Smooth muscle cell (in vitro differentiated cells): ENCODE measurements around the gene PI4KA. TPM values are rescaled to one million over a fixed set of nuclear protein-coding genes. Genes with fewer than 3 reads are reported as not detected.
"Not testable (repeated sequence)": the region's sequence is repeated elsewhere in the genome, so short reads cannot be mapped to it uniquely, and the experiment has no call there.

Experiments
- DNase-seq: peaks from one replicate; lab custom pipeline; 2025; ENCODE audit not compliant: unreplicated experiment; lab: John Stamatoyannopoulos, UW
- H2AFZ ChIP-seq: fragments of 200-600 bp; sonication (generic); 2 replicates; pipeline ENCODE4 v1.6.0; 2016; ENCODE audit warnings: antibody characterized with exemption, low read depth, mild to moderate bottlenecking
- H3F3A ChIP-seq: fragments of 200-600 bp; sonication (generic); 2 replicates; pipeline ENCODE4 v1.6.0; 2017; ENCODE audit warnings: antibody characterized with exemption, low read depth
- H3K27ac ChIP-seq: fragments of 200-600 bp; sonication (generic); 2 replicates; pipeline ENCODE4 v1.5.1; 2016; ENCODE audit warnings: low read depth, mild to moderate bottlenecking
- H3K27me3 ChIP-seq: fragments of 200-600 bp; sonication (generic); 2 replicates; pipeline ENCODE4 v1.6.1; 2016; ENCODE audit warnings: low read depth, mild to moderate bottlenecking
- H3K36me3 ChIP-seq: fragments of 200-600 bp; sonication (generic); 2 replicates; pipeline ENCODE4 v1.5.1; 2016; ENCODE audit warnings: low read depth
- H3K4me1 ChIP-seq: fragments of 200-600 bp; sonication (generic); 2 replicates; pipeline ENCODE4 v1.5.1; 2016; ENCODE audit warnings: low read depth
- H3K4me2 ChIP-seq: fragments of 200-600 bp; sonication (generic); 2 replicates; pipeline ENCODE4 v1.6.0; 2016; ENCODE audit warnings: mild to moderate bottlenecking
- H3K4me3 ChIP-seq: fragments of 200-600 bp; sonication (generic); 2 replicates; pipeline ENCODE4 v1.5.1; 2016; ENCODE audit warnings: mild to moderate bottlenecking
- H3K79me2 ChIP-seq: fragments of 200-600 bp; sonication (generic); 2 replicates; pipeline ENCODE4 v1.6.0; 2016; ENCODE audit warnings: low read depth, mild to moderate bottlenecking
- H3K9ac ChIP-seq: fragments of 200-600 bp; sonication (generic); 2 replicates; pipeline ENCODE4 v1.6.0; 2016; ENCODE audit warnings: low read depth
- H3K9me3 ChIP-seq: fragments of 200-600 bp; sonication (generic); replicated peaks from 2 replicates; pipeline ENCODE4 v1.5.1; 2016; ENCODE audit warnings: low read depth
- H4K20me1 ChIP-seq: fragments of 200-600 bp; sonication (generic); 2 replicates; pipeline ENCODE4 v1.6.0; 2016; ENCODE audit warnings: low read depth
- WGBS: methylation state at CpG from one replicate; pipeline ENCODE4 v1.1.7; 2016; ENCODE audit warnings: low lambda C conversion rate; 5-methylcytosine and 5-hydroxymethylcytosine counted together
- polyA plus RNA-seq: library from polyadenylated mRNA; unstranded; fragments of >200 nt; fragmentation: Nextera tagmentation; extraction: Ambion mirVana; gene quantifications from 2 replicates; pipeline ENCODE4 v1.2.1, GENCODE V29; 2016
- total RNA-seq: library from RNA; depleted of rRNA; stranded (reverse); fragments of >200 nt; gene quantifications from 2 replicates; pipeline ENCODE4 v1.2.3, GENCODE V29; 2014
- TF ChIP-seq, protein P1 (sequence below): fragments of 200-600 bp; sonication (generic); IDR thresholded peaks from 2 replicates; pipeline ENCODE4 v1.5.1; 2017; ENCODE audit warnings: borderline replicate concordance, mild to moderate bottlenecking, antibody characterized with exemption; ENCODE audit not compliant: insufficient read depth, poor library complexity, severe bottlenecking

The PI4KA gene
- total and polyA plus RNA-seq, 2 experiments from 2014 or later: 23.5 to 33.2 TPM

DNA sequence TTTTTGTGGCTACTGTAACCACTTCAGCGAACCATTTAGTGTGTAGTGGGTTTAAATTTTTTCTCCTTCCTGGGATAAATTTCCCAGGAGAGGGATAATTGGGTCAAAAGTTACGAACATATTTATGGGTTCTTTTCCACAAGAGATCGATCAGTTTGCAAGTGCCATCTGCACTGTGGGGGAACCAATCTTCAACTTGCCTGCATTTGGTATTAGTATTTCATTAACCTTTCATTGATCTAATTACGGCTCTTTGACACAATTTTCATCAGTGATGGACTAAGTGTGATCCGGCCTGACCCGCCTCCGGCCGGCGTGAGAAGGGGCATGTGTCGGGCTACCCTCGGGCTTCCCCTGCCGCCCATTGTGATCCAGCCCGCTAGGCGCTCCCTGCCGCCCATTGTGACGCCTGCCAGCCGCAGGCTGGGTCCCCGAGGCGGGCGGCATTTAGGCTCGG, 156.9 kb downstream of the PI4KA start:
- Histone ChIP-seq H3K4me2 (peak overlapping the region; percentile 83), H3K27me3 (peaks cover 22% of the 10 kb centered on the region), H3K4me3 (peak overlapping the region; percentile 63)
- not testable (repeated sequence) for H3F3A ChIP-seq, H3K9me3 ChIP-seq, H3K79me2 ChIP-seq, H3K36me3 ChIP-seq, H3K4me1 ChIP-seq, H2AFZ ChIP-seq, DNase-seq, H3K9ac ChIP-seq, H4K20me1 ChIP-seq, H3K27ac ChIP-seq
- WGBS: 13% methylated on average over 20 of the region's 21 CpGs

DNA sequence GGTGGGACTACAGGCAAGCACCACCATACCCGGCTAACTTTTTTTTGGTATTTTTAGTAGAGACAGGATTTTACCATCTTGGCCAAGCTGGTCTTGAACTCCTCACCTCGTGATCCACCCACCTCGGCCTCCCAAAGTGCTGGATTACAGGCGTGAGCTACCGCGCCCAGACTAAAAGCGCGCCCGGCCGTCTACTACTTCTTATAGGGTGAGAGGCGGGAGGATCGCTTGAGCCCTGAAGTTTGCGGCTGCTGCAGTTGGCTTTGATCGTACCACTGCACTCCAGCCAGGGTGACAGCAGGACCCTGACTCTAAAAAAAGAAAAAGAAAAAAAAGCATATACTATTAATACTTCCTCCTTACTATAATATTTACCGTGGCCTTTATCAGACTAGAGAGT, 158.3 kb downstream of the PI4KA start:
- not testable (repeated sequence) for H3F3A ChIP-seq, H3K4me2 ChIP-seq, DNase-seq, H3K79me2 ChIP-seq, H3K4me3 ChIP-seq, H3K9ac ChIP-seq, H3K27ac ChIP-seq, H3K9me3 ChIP-seq, H3K36me3 ChIP-seq, H2AFZ ChIP-seq, H4K20me1 ChIP-seq, H3K4me1 ChIP-seq
- WGBS: 95% methylated on average over 15 of the region's 15 CpGs
- peaks cover 16% of the 10 kb centered on the region for H3K27me3 ChIP-seq

GRCh38 chr22:20699856-20700255, 158.8 kb downstream of the PI4KA start:
- WGBS: 92% methylated on average over 9 of the region's 9 CpGs
- not testable (repeated sequence) for H4K20me1 ChIP-seq, H3K9me3 ChIP-seq, H3K4me3 ChIP-seq, H3K79me2 ChIP-seq, H3K4me2 ChIP-seq, H3K9ac ChIP-seq, H3K4me1 ChIP-seq, H3F3A ChIP-seq, H3K36me3 ChIP-seq, H2AFZ ChIP-seq, H3K27ac ChIP-seq, DNase-seq
- H3K27me3 ChIP-seq: peaks cover 12% of the 10 kb centered on the region

DNA sequence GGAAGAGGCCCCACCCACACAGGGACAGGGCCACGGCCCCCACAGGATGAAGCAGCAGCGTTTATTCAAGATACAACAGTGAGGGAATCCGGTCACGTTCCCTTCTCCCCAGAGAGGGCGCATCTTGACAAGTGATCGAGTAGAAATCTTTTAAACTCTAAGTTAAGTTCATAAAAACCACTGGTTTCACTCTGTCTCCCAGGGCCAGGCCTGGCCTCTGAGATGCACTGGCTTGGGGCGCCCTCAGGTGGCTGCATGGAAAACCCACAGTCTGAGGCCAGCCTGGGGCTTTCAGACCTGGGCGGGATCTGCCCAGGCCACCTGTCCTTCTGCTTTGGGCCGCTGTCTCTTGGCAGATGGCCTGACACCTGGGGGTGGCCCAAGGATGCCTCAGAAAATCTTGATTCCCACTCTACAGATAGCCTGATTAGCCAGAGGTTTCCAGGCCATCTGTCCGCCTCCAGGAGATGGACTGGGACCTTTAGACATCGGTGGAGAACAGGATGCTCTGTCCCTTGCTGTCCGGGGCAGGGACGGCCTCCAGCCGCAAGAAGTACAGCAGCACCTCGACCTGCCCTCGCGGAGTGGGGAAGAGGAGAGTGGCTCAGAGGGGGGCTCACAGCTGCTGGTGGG, 161.0 kb downstream of the PI4KA start:
- TF ChIP-seq, protein P1, sequence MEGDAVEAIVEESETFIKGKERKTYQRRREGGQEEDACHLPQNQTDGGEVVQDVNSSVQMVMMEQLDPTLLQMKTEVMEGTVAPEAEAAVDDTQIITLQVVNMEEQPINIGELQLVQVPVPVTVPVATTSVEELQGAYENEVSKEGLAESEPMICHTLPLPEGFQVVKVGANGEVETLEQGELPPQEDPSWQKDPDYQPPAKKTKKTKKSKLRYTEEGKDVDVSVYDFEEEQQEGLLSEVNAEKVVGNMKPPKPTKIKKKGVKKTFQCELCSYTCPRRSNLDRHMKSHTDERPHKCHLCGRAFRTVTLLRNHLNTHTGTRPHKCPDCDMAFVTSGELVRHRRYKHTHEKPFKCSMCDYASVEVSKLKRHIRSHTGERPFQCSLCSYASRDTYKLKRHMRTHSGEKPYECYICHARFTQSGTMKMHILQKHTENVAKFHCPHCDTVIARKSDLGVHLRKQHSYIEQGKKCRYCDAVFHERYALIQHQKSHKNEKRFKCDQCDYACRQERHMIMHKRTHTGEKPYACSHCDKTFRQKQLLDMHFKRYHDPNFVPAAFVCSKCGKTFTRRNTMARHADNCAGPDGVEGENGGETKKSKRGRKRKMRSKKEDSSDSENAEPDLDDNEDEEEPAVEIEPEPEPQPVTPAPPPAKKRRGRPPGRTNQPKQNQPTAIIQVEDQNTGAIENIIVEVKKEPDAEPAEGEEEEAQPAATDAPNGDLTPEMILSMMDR: peak; percentile 83
- H4K20me1 ChIP-seq, H3K9ac ChIP-seq, H3K79me2 ChIP-seq, H3F3A ChIP-seq, H3K4me1 ChIP-seq, H3K36me3 ChIP-seq, H3K9me3 ChIP-seq, H3K27me3 ChIP-seq: not testable (repeated sequence)
- WGBS: 39% methylated on average over 17 of the region's 17 CpGs
- DNase-seq: peak; percentile 44
- Histone ChIP-seq H3K27ac (peak overlapping the region; percentile 53), H2AFZ (peak overlapping the region; percentile 89), H3K4me3 (peak overlapping the region; percentile 28), H3K4me2 (peak overlapping the region; percentile 80)

- DNase-seq, H2AFZ ChIP-seq, H3K36me3 ChIP-seq, H3K4me1 ChIP-seq, H3K9ac ChIP-seq, H4K20me1 ChIP-seq, H3F3A ChIP-seq, H3K4me2 ChIP-seq, H3K27me3 ChIP-seq, H3K27ac ChIP-seq, H3K79me2 ChIP-seq, H3K9me3 ChIP-seq, H3K4me3 ChIP-seq: not testable (repeated sequence)
- WGBS: 72% methylated on average over 4 of the region's 4 CpGs
Measured at GRCh38 chr22:20696056-20696455, 162.6 kb downstream of the PI4KA start.

DNA sequence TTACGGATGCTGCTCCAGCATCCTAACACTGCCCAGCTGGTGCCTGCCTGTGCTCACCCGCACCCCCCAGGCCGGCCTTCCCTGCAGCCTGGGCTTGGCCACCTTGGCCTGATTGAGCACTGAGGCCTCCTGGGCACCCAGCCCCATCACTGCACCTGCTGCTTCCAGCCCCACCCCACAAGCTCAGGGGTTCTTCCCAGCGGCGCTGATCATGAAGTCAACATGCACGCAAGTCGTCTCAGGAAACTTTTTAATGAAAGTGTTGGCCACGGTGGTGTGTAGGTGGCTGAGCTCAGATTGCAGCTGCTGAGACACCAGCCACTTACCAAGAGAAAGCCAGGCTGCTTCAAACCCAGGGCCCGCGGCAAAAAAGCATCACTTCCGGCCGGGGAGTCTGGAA, 163.4 kb downstream of the PI4KA start:
- not testable (repeated sequence) for H3F3A ChIP-seq, H3K79me2 ChIP-seq, DNase-seq, H4K20me1 ChIP-seq, H3K4me3 ChIP-seq, H3K9me3 ChIP-seq, H3K27ac ChIP-seq, H3K27me3 ChIP-seq, H3K4me1 ChIP-seq, H2AFZ ChIP-seq, H3K9ac ChIP-seq, H3K4me2 ChIP-seq, H3K36me3 ChIP-seq
- WGBS: 71% methylated on average over 11 of the region's 12 CpGs

GRCh38 chr22:20694256-20694655, 164.4 kb downstream of the PI4KA start:
- not testable (repeated sequence) for H3K9me3 ChIP-seq, H4K20me1 ChIP-seq, H3K9ac ChIP-seq, H3K36me3 ChIP-seq, H3F3A ChIP-seq, H3K4me3 ChIP-seq, H2AFZ ChIP-seq, H3K27me3 ChIP-seq, H3K4me1 ChIP-seq, H3K79me2 ChIP-seq, H3K4me2 ChIP-seq, H3K27ac ChIP-seq, DNase-seq
- WGBS: 83% methylated on average over 8 of the region's 14 CpGs

- 90% methylated on average over 5 of the region's 7 CpGs for WGBS
- not testable (repeated sequence) for H3F3A ChIP-seq, H3K9ac ChIP-seq, H3K79me2 ChIP-seq, H4K20me1 ChIP-seq, H3K4me1 ChIP-seq, H3K4me3 ChIP-seq, DNase-seq, H3K36me3 ChIP-seq, H2AFZ ChIP-seq, H3K4me2 ChIP-seq, H3K27ac ChIP-seq, H3K27me3 ChIP-seq, H3K9me3 ChIP-seq
Measured at GRCh38 chr22:20692926-20693325, 165.7 kb downstream of the PI4KA start.
